ENCODE measurements around the gene CDH12.
"Not testable (repeated sequence)": the region's sequence is repeated elsewhere in the genome, so short reads cannot be mapped to it uniquely, and the experiment has no call there.

The CDH12 gene

GRCh38 chr5:22644859-22645258 is 208.3 kb downstream of the CDH12 start:
- DNase-seq: no peak

GRCh38 chr5:22643356-22643755 is 209.8 kb downstream of the CDH12 start:
- no peak for DNase-seq

GRCh38 chr5:22631683-22632082 is 221.5 kb downstream of the CDH12 start:
- DNase-seq: no peak

GRCh38 chr5:22627029-22627428 is 226.1 kb downstream of the CDH12 start:
- DNase-seq: no peak

GRCh38 chr5:22625451-22625850 is 227.7 kb downstream of the CDH12 start:
- DNase-seq: no peak

- DNase-seq: no peak
Observed at GRCh38 chr5:22621084-22621483, 232.1 kb downstream of the CDH12 start.

GRCh38 chr5:22615964-22616363 is 237.2 kb downstream of the CDH12 start:
- DNase-seq: no peak

- DNase-seq: no peak
Observed at GRCh38 chr5:22614486-22615094, 238.6 kb downstream of the CDH12 start.

GRCh38 chr5:22612928-22613327 is 240.2 kb downstream of the CDH12 start:
- no peak for DNase-seq

- no peak for DNase-seq
Observed at GRCh38 chr5:22611327-22611726, 241.8 kb downstream of the CDH12 start.

GRCh38 chr5:22607498-22607897 is 245.6 kb downstream of the CDH12 start:
- not testable (repeated sequence) for DNase-seq

- DNase-seq: no peak
Observed at GRCh38 chr5:22605473-22605872, 247.7 kb downstream of the CDH12 start.

GRCh38 chr5:22604711-22605110 is 248.4 kb downstream of the CDH12 start:
- no peak for DNase-seq

GRCh38 chr5:22598796-22599195 is 254.3 kb downstream of the CDH12 start:
- no peak for DNase-seq

- no peak for DNase-seq
Observed at GRCh38 chr5:22596404-22596970, 256.7 kb downstream of the CDH12 start.

- DNase-seq: no peak
Observed at GRCh38 chr5:22594491-22594890, 258.7 kb downstream of the CDH12 start.

GRCh38 chr5:22593592-22593991 is 259.6 kb downstream of the CDH12 start:
- no peak for DNase-seq

- no peak for DNase-seq
Observed at GRCh38 chr5:22591461-22591860, 261.7 kb downstream of the CDH12 start.

GRCh38 chr5:22590677-22591268 is 262.4 kb downstream of the CDH12 start:
- DNase-seq: no peak

GRCh38 chr5:22577711-22578110 is 275.4 kb downstream of the CDH12 start:
- DNase-seq: no peak

GRCh38 chr5:22577006-22577405 is 276.1 kb downstream of the CDH12 start:
- no peak for DNase-seq

GRCh38 chr5:22572941-22573340 is 280.2 kb downstream of the CDH12 start:
- DNase-seq: no peak

- no peak for DNase-seq
Observed at GRCh38 chr5:22567983-22568382, 285.2 kb downstream of the CDH12 start.

GRCh38 chr5:22560147-22560546 is 293.0 kb downstream of the CDH12 start:
- DNase-seq: no peak

- DNase-seq: no peak
Observed at GRCh38 chr5:22557251-22557650, 295.9 kb downstream of the CDH12 start.

Data from suppressor macrophage (primary cell).